H1 (cell line): ENCODE results near the gene TAS2R41. TPM values are rescaled to one million over a fixed set of nuclear protein-coding genes. Genes with fewer than 3 reads are reported as not detected.

Experiments
- CTCF ChIA-PET: fragments of 300-600 bp; sonication (Branson Sonifier 250); formaldehyde crosslinking; loops from one replicate; lab custom pipeline; 2021; ENCODE audit not compliant: partially characterized antibody; lab: Charles Lee
- POLR2A ChIA-PET: fragments of 300-600 bp; sonication (Branson Sonifier 250); formaldehyde crosslinking; loops from one replicate; lab custom pipeline; 2021; ENCODE audit warnings: inconsistent platforms; ENCODE audit not compliant: partially characterized antibody; lab: Charles Lee
- DNase-seq, 2 experiments: peaks; one replicate each; pipeline versions ENCODE4 v3.0.0 to v3.0.0-alpha.2; 2010 to 2022; ENCODE audit warnings: low spot score in 2 of 2, low read depth in 1 of 2, mixed read lengths in 1 of 2
- FAIRE-seq: peaks from 2 replicates; lab custom pipeline; 2011; peaks lifted over from hg19 to GRCh38; lab: Jason Lieb, UNC
- H2AFZ ChIP-seq: 2 replicates; pipeline ENCODE4 v1.8.1; 2012; ENCODE audit warnings: low read length, inconsistent platforms
- H2AK5ac ChIP-seq: 2 replicates; pipeline ENCODE4 v1.6.1; 2013; ENCODE audit warnings: low read depth, low read length
- H2BK120ac ChIP-seq: replicated peaks from 2 replicates; pipeline ENCODE3; 2013; ENCODE audit warnings: low read depth, low read length, inconsistent platforms
- H2BK12ac ChIP-seq: 2 replicates; pipeline ENCODE4 v1.6.1; 2013; ENCODE audit warnings: low read depth, low read length
- H2BK15ac ChIP-seq: 2 replicates; pipeline ENCODE4 v1.6.1; 2013; ENCODE audit warnings: low read length
- H2BK20ac ChIP-seq: 2 replicates; pipeline ENCODE4 v1.6.1; 2013; ENCODE audit warnings: low read length
- H2BK5ac ChIP-seq: 2 replicates; pipeline ENCODE4 v1.6.1; 2013; ENCODE audit warnings: low read depth, low read length
- H3K14ac ChIP-seq: 2 replicates; pipeline ENCODE4 v1.6.1; 2013; ENCODE audit warnings: inconsistent platforms; ENCODE audit not compliant: insufficient read length
- H3K18ac ChIP-seq: 2 replicates; pipeline ENCODE4 v1.6.1; 2013; ENCODE audit warnings: low read length; ENCODE audit errors: extremely low read depth
- H3K23ac ChIP-seq: 2 replicates; pipeline ENCODE4 v1.6.1; 2013; ENCODE audit warnings: inconsistent platforms; ENCODE audit not compliant: insufficient read length
- H3K23me2 ChIP-seq: 2 replicates; pipeline ENCODE4 v1.6.1; 2013; ENCODE audit warnings: low read depth, low read length
- H3K27ac ChIP-seq: 2 replicates; pipeline ENCODE4 v1.6.1; 2011; ENCODE audit warnings: low read depth, low read length, inconsistent platforms
- H3K27me3 ChIP-seq, 4 experiments: replicated peaks in 1 of 4; 1 replicate in 1 of 4; 2 replicates in 3 of 4; pipeline versions ENCODE4 v1.6.1 to v1.8.1; 2011 to 2013; ENCODE audit warnings: low read length in 3 of 4, mild to moderate bottlenecking in 3 of 4, inconsistent platforms in 2 of 4, mixed read lengths in 2 of 4, moderate library complexity in 1 of 4; ENCODE audit not compliant: control insufficient read depth in 3 of 4, insufficient read depth in 3 of 4; ENCODE audit errors: extremely low read depth in 1 of 4
- H3K36me3 ChIP-seq, 4 experiments: 2 replicates each; pipeline versions ENCODE4 v1.6.1 to v1.8.1; 2011 to 2013; ENCODE audit warnings: mild to moderate bottlenecking in 4 of 4, low read length in 3 of 4, moderate library complexity in 2 of 4, control low read depth in 1 of 4, inconsistent platforms in 1 of 4; ENCODE audit not compliant: insufficient read depth in 4 of 4, control insufficient read depth in 2 of 4
- H3K4ac ChIP-seq: replicated peaks from 2 replicates; pipeline ENCODE3; 2013; ENCODE audit warnings: low read length, low read depth, mixed read lengths, inconsistent platforms; ENCODE audit not compliant: insufficient read length
- H3K4me1 ChIP-seq, 4 experiments: replicated peaks in 1 of 4; 1 replicate in 1 of 4; 2 replicates in 3 of 4; pipeline versions ENCODE4 v1.6.1 to v1.8.1; 2011 to 2013; ENCODE audit warnings: low read length in 3 of 4, inconsistent platforms in 2 of 4, mixed read lengths in 1 of 4; ENCODE audit not compliant: insufficient read depth in 4 of 4, control insufficient read depth in 3 of 4
- H3K4me2 ChIP-seq, 2 experiments: 2 replicates each; pipeline versions ENCODE4 v1.6.1 to v1.8.1; 2011 to 2013; ENCODE audit warnings: low read depth in 2 of 2, low read length in 2 of 2, control low read depth in 1 of 2, inconsistent platforms in 1 of 2, mild to moderate bottlenecking in 1 of 2; ENCODE audit not compliant: insufficient read depth in 1 of 2
- H3K4me3 ChIP-seq, 4 experiments: fragments of 200-600, 300-600 bp in 1 of 4; sonication (generic), shearing (Covaris generic), sonication (Bioruptor Twin) in 1 of 4; 2 replicates each; pipeline versions ENCODE4 v1.5.1 to v1.8.1; 2011 to 2016; ENCODE audit warnings: low read length in 4 of 4, low read depth in 3 of 4, control low read depth in 2 of 4, inconsistent platforms in 2 of 4, mild to moderate bottlenecking in 2 of 4, mixed read lengths in 1 of 4, moderate library complexity in 1 of 4; ENCODE audit not compliant: insufficient read depth in 2 of 4; ENCODE audit errors: extremely low read depth in 1 of 4
- H3K56ac ChIP-seq: replicated peaks from 2 replicates; pipeline ENCODE3; 2013; ENCODE audit warnings: low read depth, mild to moderate bottlenecking, mixed read lengths, low read length, inconsistent platforms; ENCODE audit not compliant: insufficient read length
- H3K79me1 ChIP-seq: 2 replicates; pipeline ENCODE4 v1.6.1; 2013; ENCODE audit warnings: low read depth, low read length, control low read depth
- H3K79me2 ChIP-seq, 2 experiments: 2 replicates each; pipeline versions ENCODE4 v1.6.1 to v1.8.1; 2012 to 2013; ENCODE audit warnings: low read length in 2 of 2, mild to moderate bottlenecking in 2 of 2, inconsistent platforms in 1 of 2; ENCODE audit not compliant: insufficient read depth in 2 of 2, control insufficient read depth in 1 of 2
- H3K9ac ChIP-seq, 4 experiments: replicated peaks in 1 of 4; 1 replicate in 1 of 4; 2 replicates in 3 of 4; pipeline versions ENCODE4 v1.6.1 to v1.8.1; 2011 to 2013; ENCODE audit warnings: low read depth in 3 of 4, low read length in 3 of 4, control low read depth in 2 of 4, mild to moderate bottlenecking in 2 of 4, moderate library complexity in 2 of 4, inconsistent platforms in 1 of 4; ENCODE audit errors: extremely low read depth in 1 of 4
- H3K9me3 ChIP-seq, 2 experiments: 2 replicates each; pipeline versions ENCODE4 v1.6.1 to v1.8.1; 2012 to 2013; ENCODE audit warnings: mild to moderate bottlenecking in 2 of 2, moderate library complexity in 2 of 2, control low read depth in 1 of 2, inconsistent platforms in 1 of 2, low read depth in 1 of 2, low read length in 1 of 2, mixed read lengths in 1 of 2; ENCODE audit not compliant: insufficient read depth in 2 of 2
- H4K20me1 ChIP-seq, 2 experiments: replicated peaks in 1 of 2; 2 replicates each; pipeline versions ENCODE3 to v1.8.1; 2011 to 2013; ENCODE audit warnings: inconsistent platforms in 2 of 2, low read length in 2 of 2, mild to moderate bottlenecking in 1 of 2; ENCODE audit not compliant: insufficient read depth in 2 of 2, control insufficient read depth in 1 of 2
- H4K5ac ChIP-seq: 2 replicates; pipeline ENCODE4 v1.6.1; 2013; ENCODE audit warnings: low read length, low read depth, mixed read lengths, inconsistent platforms; ENCODE audit not compliant: insufficient read length
- H4K8ac ChIP-seq: 2 replicates; pipeline ENCODE4 v1.8.0; 2013; ENCODE audit warnings: mild to moderate bottlenecking, moderate library complexity, low read length, inconsistent platforms; ENCODE audit not compliant: insufficient read depth; ENCODE audit errors: extremely low read depth
- H4K91ac ChIP-seq: replicated peaks from 2 replicates; pipeline ENCODE3; 2013; ENCODE audit warnings: low read length, mixed read lengths, inconsistent platforms; ENCODE audit not compliant: insufficient read length
- CHD2 ChIP-seq: IDR thresholded peaks from 2 replicates; pipeline ENCODE4 v1.6.1; 2012; ENCODE audit warnings: low read length, improper control_type of control experiment
- E2F6 ChIP-seq: IDR thresholded peaks from 2 replicates; pipeline ENCODE4 v1.6.1; 2012; ENCODE audit warnings: inconsistent platforms
- EZH2 ChIP-seq: fragments of 200-600 bp; sonication (generic); IDR thresholded peaks from 2 replicates; pipeline ENCODE4 v1.7.1; 2012; ENCODE audit warnings: low read depth, mild to moderate bottlenecking, moderate library complexity, low read length, inconsistent platforms; ENCODE audit not compliant: severe bottlenecking
- PHF8 ChIP-seq: fragments of 200-600 bp; sonication (generic); conservative IDR thresholded peaks from 2 replicates; pipeline ENCODE4 v1.7.1; 2012; ENCODE audit warnings: low read depth, mild to moderate bottlenecking, inconsistent platforms, low read length, moderate library complexity
- RFX5 ChIP-seq: IDR thresholded peaks from 2 replicates; pipeline ENCODE4 v1.6.1; 2011; ENCODE audit warnings: low read depth, low read length, improper control_type of control experiment, borderline replicate concordance
- RXRA ChIP-seq: IDR thresholded peaks from 2 replicates; pipeline ENCODE4 v1.6.1; 2011; ENCODE audit warnings: low read depth, mild to moderate bottlenecking, low read length, moderate library complexity; ENCODE audit not compliant: insufficient read depth
- SP1 ChIP-seq: IDR thresholded peaks from 2 replicates; pipeline ENCODE4 v1.6.1; 2011; ENCODE audit warnings: low read depth, low read length
- WGBS, 2 experiments: shearing (Covaris generic) in 1 of 2; methylation state at CpG; one replicate each; pipeline versions ENCODE4 v1.1.6 to v1.1.7; 2013 to 2015; ENCODE audit warnings: low lambda C conversion rate in 2 of 2, mixed read lengths in 2 of 2, inconsistent platforms in 1 of 2, low coverage in 1 of 2, missing lambda C conversion rate in 1 of 2; ENCODE audit not compliant: insufficient replicate concordance in 2 of 2, insufficient coverage in 1 of 2, insufficient read length in 1 of 2; ENCODE audit errors: extremely low coverage in 1 of 2, missing lambda C conversion rate in 1 of 2; 5-methylcytosine and 5-hydroxymethylcytosine counted together
- polyA plus RNA-seq, 7 experiments: library from polyadenylated mRNA; depleted of rRNA in 3 of 7; stranded (reverse) in 5 of 7; unstranded in 2 of 7; fragments of >200 nt in 5 of 7; fragments of 200-250 nt in 2 of 7; gene quantifications; 1 replicate in 5 of 7; 2 replicates in 1 of 7; 4 replicates in 1 of 7; pipeline versions ENCODE4 v1.2.1 to v1.2.3, GENCODE V29; 2011 to 2013; ENCODE audit warnings: missing spikeins in 2 of 7, mixed read lengths in 2 of 7
- total RNA-seq: library from RNA; stranded (reverse); fragmentation: NEBNext Ultra II Directional; extraction: Animal tissue kit (Norgen Biotek cat#: 25700); gene quantifications from 2 replicates; pipeline ENCODE4 v1.2.1, GENCODE V29; 2021
- TF ChIP-seq, protein P1 (sequence below): IDR thresholded peaks from 2 replicates; pipeline ENCODE4 v1.6.1; 2011; ENCODE audit warnings: low read depth, mild to moderate bottlenecking, low read length; ENCODE audit not compliant: insufficient read depth

Gene TAS2R41
- total and polyA plus RNA-seq, 2 of the 8 experiments (the other 6 are each of a cell fraction or from before 2014, with no cell fraction given), result 0.12 TPM; not detected in 1

DNA sequence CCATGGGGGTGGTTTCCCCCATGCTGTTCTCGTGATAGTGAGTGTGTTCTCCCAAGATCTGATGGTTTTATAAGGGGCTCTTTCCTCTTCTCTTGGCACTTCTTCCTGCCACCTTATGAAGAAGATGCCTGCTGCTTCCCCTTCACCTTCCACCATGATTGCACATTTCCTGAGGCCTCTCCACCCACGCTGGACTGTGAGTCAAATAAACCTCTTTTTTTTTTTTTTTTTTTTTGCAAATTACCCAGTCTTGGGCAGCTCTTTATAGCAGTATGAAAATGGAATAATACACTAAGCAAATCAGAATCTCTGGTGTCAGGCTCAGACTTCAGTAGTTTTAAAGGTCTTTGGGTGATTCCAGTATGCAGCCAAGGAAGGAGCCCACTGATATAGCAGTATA lies 28.2 kb downstream of the TAS2R41 start:
- Histone ChIP-seq H4K5ac (no peak overlapping the region), H3K4me1 (no peaks in the 10 kb centered on the region; a peak in 1 of 7 replicates), H2AK5ac (no peak overlapping the region)
- POLR2A ChIA-PET, result no interaction called here
- TF ChIP-seq CHD2, result no peak
- TF ChIP-seq E2F6, result no peak
- no peak for TF ChIP-seq RFX5
- TF ChIP-seq RXRA, result no peak
- TF ChIP-seq, protein P1, sequence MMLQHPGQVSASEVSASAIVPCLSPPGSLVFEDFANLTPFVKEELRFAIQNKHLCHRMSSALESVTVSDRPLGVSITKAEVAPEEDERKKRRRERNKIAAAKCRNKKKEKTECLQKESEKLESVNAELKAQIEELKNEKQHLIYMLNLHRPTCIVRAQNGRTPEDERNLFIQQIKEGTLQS, result no peak
- TF ChIP-seq PHF8, result no peak
- no peak for TF ChIP-seq EZH2
- no peak for TF ChIP-seq SP1
- TF ChIP-seq, all 59 proteins: peak for 0
- DNase-seq (no peak), FAIRE-seq (no peak)
- 93% methylated on average over 1 of the region's 2 CpGs; no CpG with 5 or more reads in 1 of the 2 experiments for WGBS, 2 experiments
- H3K4ac ChIP-seq, result no peak overlapping the region
- no peaks in the 10 kb centered on the region for H3K79me2 ChIP-seq
- no peaks in the 10 kb centered on the region for H3K27me3 ChIP-seq
- H4K8ac ChIP-seq, result no peak overlapping the region
- no peaks in the 10 kb centered on the region for H3K9me3 ChIP-seq
- no peak overlapping the region for H3K23ac ChIP-seq
- H3K4me3 ChIP-seq, result no peak overlapping the region
- H3K4me2 ChIP-seq, result no peak overlapping the region
- no peak overlapping the region for H3K14ac ChIP-seq
- no peak overlapping the region for H4K91ac ChIP-seq
- H4K20me1 ChIP-seq, result no peaks in the 10 kb centered on the region
- H2AFZ ChIP-seq, result no peak overlapping the region
- no peaks in the 10 kb centered on the region for H3K79me1 ChIP-seq
- H3K56ac ChIP-seq, result no peak overlapping the region
- no peaks in the 10 kb centered on the region for H3K23me2 ChIP-seq
- no peak overlapping the region for H3K27ac ChIP-seq
- no peak overlapping the region for H2BK15ac ChIP-seq
- CTCF ChIA-PET, result interaction anchor here (1.5 kb wide), 1 partner anchor 14 kb away, joined by 4 read pairs; no protein-coding TSS in a partner anchor
- H2BK20ac ChIP-seq, result no peak overlapping the region
- H2BK12ac ChIP-seq, result no peak overlapping the region
- H3K9ac ChIP-seq, result no peak overlapping the region
- no peak overlapping the region for H2BK120ac ChIP-seq
- no peak overlapping the region for H2BK5ac ChIP-seq
- no peaks in the 10 kb centered on the region for H3K36me3 ChIP-seq
- no peak overlapping the region for H3K18ac ChIP-seq
